Ovary (tissue), 9 donors: ENCODE measurements around the gene HSDL2. TPM values are rescaled to one million over a fixed set of nuclear protein-coding genes. Genes with fewer than 3 reads are reported as not detected.
"Not testable (repeated sequence)": the region's sequence is repeated elsewhere in the genome, so short reads cannot be mapped to it uniquely, and the experiment has no call there.

Experiments used
- DNase-seq, 5 donors: peaks; one replicate each; pipeline ENCODE4 v3.0.0-alpha.2; 2019 to 2020
- H3K27ac ChIP-seq, 2 donors: fragments of 200-600 bp; one replicate each; pipeline versions ENCODE4 v1.5.1 to v1.8.0; 2019 to 2022
- H3K27me3 ChIP-seq: fragments of 200-600 bp; one replicate; pipeline ENCODE4 v1.8.0; 2022
- H3K36me3 ChIP-seq: fragments of 200-600 bp; sonication (generic); one replicate; pipeline ENCODE4 v1.5.1; 2019
- H3K4me1 ChIP-seq: one replicate; pipeline ENCODE4 v1.8.1; 2013; ENCODE audit warnings: mild to moderate bottlenecking, moderate library complexity; ENCODE audit not compliant: insufficient read depth
- H3K4me3 ChIP-seq: fragments of 200-600 bp; sonication (generic); one replicate; pipeline ENCODE4 v1.5.1; 2017
- H3K9me3 ChIP-seq, 2 donors: fragments of 200-600 bp in 1 of 2; sonication (generic) in 1 of 2; one replicate each; pipeline versions ENCODE4 v1.5.1 to v1.8.1; 2013 to 2019; ENCODE audit warnings: mild to moderate bottlenecking in 1 of 2, moderate library complexity in 1 of 2
- CTCF ChIP-seq, 3 donors: fragments of 450-650 bp in 2 of 3; fragments of 200-600 bp in 1 of 3; IDR thresholded peaks; one replicate each; pipeline versions ENCODE4 v1.5.1 to v1.8.0; 2016 to 2022; ENCODE audit warnings: antibody characterized with exemption in 3 of 3, mild to moderate bottlenecking in 1 of 3
- EP300 ChIP-seq: sonication (generic); formaldehyde crosslinking; IDR thresholded peaks from one replicate; pipeline ENCODE4 v1.6.1; 2017; ENCODE audit warnings: antibody characterized with exemption
- POLR2A ChIP-seq: fragments of 450-650 bp; IDR thresholded peaks from one replicate; pipeline ENCODE4 v1.6.1; 2017; ENCODE audit warnings: antibody characterized with exemption, mild to moderate bottlenecking, moderate library complexity
- WGBS, 3 donors: extraction: QIAGEN DNeasy Blood & Tissue Kit in 1 of 3; methylation state at CpG; one replicate each; pipeline versions ENCODE4 v1.1.5 to v1.1.7; 2013 to 2017; 5-methylcytosine and 5-hydroxymethylcytosine counted together
- intact Hi-C, 4 donors: fragments of 100-400 bp; cut with DNase I; formaldehyde crosslinking; loops; one replicate each; pipeline versions ENCODE4 v1.11.0 to v1.15.1; 2022 to 2023
- polyA plus RNA-seq, 2 donors: library from polyadenylated mRNA; stranded (reverse); fragments of 200-250 nt in 1 of 2; fragments of 350-450 nt in 1 of 2; fragmentation: Illumina TruSeq in 1 of 2; extraction: RNeasy Lipid Tissue Mini Kit (QIAGEN cat#74804) in 1 of 2; gene quantifications; one replicate each; pipeline ENCODE4 v1.2.3, GENCODE V29; 2013 to 2014
- total RNA-seq, 7 donors: library from RNA; depleted of rRNA in 2 of 7; stranded (reverse); fragments of >200 nt in 2 of 7; fragmentation: NEBNext Ultra II Directional in 3 of 7; extraction: Animal tissue kit (Norgen Biotek cat#: 25700) in 3 of 7; gene quantifications; one replicate each; pipeline versions ENCODE4 v1.1.0 to v1.2.4, GENCODE V29; 2016 to 2023
- donor health status: DM: no; HTN: no; CAD: no; lungs with moderate emphysema.
- donor health status: DM: no; HTN: no; CAD: no.
- donor health status: Bipolar disorder and iron deficiency.
- donor health status: DM: yes; HTN: yes; CAD: no.
- donor health status: DM: no; HTN: no; CAD: no.
- donor health status: DM: yes; HTN: yes; CAD: no.

The HSDL2 gene
- total and polyA plus RNA-seq, 9 donors = 44.8 to 79.9 (median 66.1) TPM

GRCh38 chr9:112367465-112367864, 12.4 kb upstream of the HSDL2 start:
- intact Hi-C loops = loop anchor here in 1 of 4 donors (10.0 kb wide), 1 partner anchor 273 kb away; no protein-coding TSS in a partner anchor
- DNase-seq = no peak
- TF ChIP-seq CTCF (IDR thresholded peaks at IDR 0.05) = no peak
- TF ChIP-seq EP300 = no peak
- no peak for TF ChIP-seq POLR2A
- Histone ChIP-seq H3K4me1 (no peaks in the 10 kb centered on the region), H3K27me3 (no peaks in the 10 kb centered on the region), H3K4me3 (no peak overlapping the region), H3K27ac (no peak overlapping the region), H3K9me3 (no peaks in the 10 kb centered on the region), H3K36me3 (no peaks in the 10 kb centered on the region)

- Histone ChIP-seq H3K36me3 (no peaks in the 10 kb centered on the region), H3K27ac (no peak overlapping the region), H3K4me1 (no peaks in the 10 kb centered on the region), H3K27me3 (no peaks in the 10 kb centered on the region), H3K4me3 (no peak overlapping the region), H3K9me3 (no peaks in the 10 kb centered on the region)
- 83 to 86% (median 85%) methylated on average over 1 of the region's 1 CpG for WGBS, 3 donors
- no peak for TF ChIP-seq CTCF (IDR thresholded peaks at IDR 0.05)
- TF ChIP-seq EP300 = no peak
- no peak for TF ChIP-seq POLR2A
- DNase-seq = no peak
- intact Hi-C loops = loop anchor here in 2 of 4 donors (10.0 kb wide), 2 partner anchors 275 to 335 kb away; no protein-coding TSS in a partner anchor
Measured at GRCh38 chr9:112369817-112370216, 10.1 kb upstream of the HSDL2 start.

GRCh38 chr9:112371060-112371459, 8.8 kb upstream of the HSDL2 start:
- 49 to 100% (median 92%) methylated on average over 1 of the region's 1 CpG for WGBS, 3 donors
- intact Hi-C loops = loop anchor here in 1 of 4 donors (10.0 kb wide), 1 partner anchor 334 kb away; no protein-coding TSS in a partner anchor
- DNase-seq = no peak
- Histone ChIP-seq H3K4me1 (no peaks in the 10 kb centered on the region), H3K27me3 (no peaks in the 10 kb centered on the region), H3K36me3 (no peaks in the 10 kb centered on the region), H3K27ac (no peak overlapping the region), H3K9me3 (no peaks in the 10 kb centered on the region), H3K4me3 (no peak overlapping the region)
- TF ChIP-seq CTCF (IDR thresholded peaks at IDR 0.05) = no peak
- no peak for TF ChIP-seq POLR2A
- no peak for TF ChIP-seq EP300

GRCh38 chr9:112373666-112374065, 6.2 kb upstream of the HSDL2 start:
- intact Hi-C loops = loop anchor here in 1 of 4 donors (10.0 kb wide), 1 partner anchor 331 kb away; no protein-coding TSS in a partner anchor
- DNase-seq, H3K27me3 ChIP-seq, H3K9me3 ChIP-seq, H3K36me3 ChIP-seq, H3K4me1 ChIP-seq, H3K4me3 ChIP-seq, H3K27ac ChIP-seq: not testable (repeated sequence)
- WGBS, 3 donors = 89 to 91% (median 91%) methylated on average over 2 of the region's 2 CpGs

GRCh38 chr9:112374232-112374631, 5.7 kb upstream of the HSDL2 start:
- DNase-seq, H3K4me1 ChIP-seq, H3K4me3 ChIP-seq, H3K27me3 ChIP-seq, H3K9me3 ChIP-seq, H3K27ac ChIP-seq, H3K36me3 ChIP-seq: not testable (repeated sequence)
- intact Hi-C loops = loop anchor here in 1 of 4 donors (10.0 kb wide), 1 partner anchor 331 kb away; no protein-coding TSS in a partner anchor
- WGBS, 3 donors = 95 to 100% (median 98%) methylated on average over 2 of the region's 2 CpGs
